ENCODE results near the gene TCP1. TPM values are rescaled to one million over a fixed set of nuclear protein-coding genes. Genes with fewer than 3 reads are reported as not detected.
"Not testable (repeated sequence)": the region's sequence is repeated elsewhere in the genome, so short reads cannot be mapped to it uniquely, and the experiment has no call there.

TCP1 gene
- total RNA-seq, 1 donor: 170 TPM

DNA sequence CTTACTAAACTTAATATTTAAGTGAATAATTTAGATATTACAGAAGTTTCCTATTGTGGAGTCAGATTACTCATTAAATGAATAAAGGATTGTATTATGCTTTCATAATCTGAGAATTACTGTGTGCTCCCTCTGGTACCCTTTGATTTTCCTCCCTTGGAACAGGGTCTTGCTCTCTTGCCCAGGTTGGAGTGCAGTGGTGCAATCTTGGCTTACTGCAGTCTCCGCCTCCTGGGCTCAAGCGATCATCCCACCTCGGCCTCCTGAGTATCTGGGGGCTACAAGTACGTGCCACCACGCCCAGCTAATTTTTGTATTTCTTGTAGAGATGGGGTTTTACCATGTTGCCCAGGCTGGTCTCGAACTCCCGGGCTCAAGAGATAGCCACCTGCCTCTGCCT, 52.5 kb downstream of the TCP1 start:
- Histone ChIP-seq H3K27ac (ENCODE audit: low read depth, low read length) (no peak overlapping the region), H3K36me3 (ENCODE audit: insufficient read depth, low read length) (peaks cover 29% of the 10 kb centered on the region), H3K79me2 (ENCODE audit: insufficient read depth, low read length) (peaks cover 98% of the 10 kb centered on the region), H2AFZ (ENCODE audit: low read length) (no peak overlapping the region), H3K9me3 (ENCODE audit: low read depth, low read length) (no peaks in the 10 kb centered on the region), H3K4me2 (ENCODE audit: insufficient read depth, low read length) (no peak overlapping the region), H3K4me3 (ENCODE audit: insufficient read depth, low read length) (no peak overlapping the region), H3K4me1 (ENCODE audit: insufficient read depth, low read length) (no peaks in the 10 kb centered on the region), H3K27me3 (ENCODE audit: insufficient read depth, low read length) (no peaks in the 10 kb centered on the region), H4K20me1 (ENCODE audit: insufficient read depth, low read length) (peaks cover 37% of the 10 kb centered on the region)
- DNase-seq (ENCODE audit: insufficient read length, low spot score, missing footprints): no peak
- TF ChIP-seq, protein P1, sequence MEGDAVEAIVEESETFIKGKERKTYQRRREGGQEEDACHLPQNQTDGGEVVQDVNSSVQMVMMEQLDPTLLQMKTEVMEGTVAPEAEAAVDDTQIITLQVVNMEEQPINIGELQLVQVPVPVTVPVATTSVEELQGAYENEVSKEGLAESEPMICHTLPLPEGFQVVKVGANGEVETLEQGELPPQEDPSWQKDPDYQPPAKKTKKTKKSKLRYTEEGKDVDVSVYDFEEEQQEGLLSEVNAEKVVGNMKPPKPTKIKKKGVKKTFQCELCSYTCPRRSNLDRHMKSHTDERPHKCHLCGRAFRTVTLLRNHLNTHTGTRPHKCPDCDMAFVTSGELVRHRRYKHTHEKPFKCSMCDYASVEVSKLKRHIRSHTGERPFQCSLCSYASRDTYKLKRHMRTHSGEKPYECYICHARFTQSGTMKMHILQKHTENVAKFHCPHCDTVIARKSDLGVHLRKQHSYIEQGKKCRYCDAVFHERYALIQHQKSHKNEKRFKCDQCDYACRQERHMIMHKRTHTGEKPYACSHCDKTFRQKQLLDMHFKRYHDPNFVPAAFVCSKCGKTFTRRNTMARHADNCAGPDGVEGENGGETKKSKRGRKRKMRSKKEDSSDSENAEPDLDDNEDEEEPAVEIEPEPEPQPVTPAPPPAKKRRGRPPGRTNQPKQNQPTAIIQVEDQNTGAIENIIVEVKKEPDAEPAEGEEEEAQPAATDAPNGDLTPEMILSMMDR (IDR thresholded peaks at IDR 0.05; ENCODE audit: extremely low read depth, low read depth, low read length): no peak

DNA sequence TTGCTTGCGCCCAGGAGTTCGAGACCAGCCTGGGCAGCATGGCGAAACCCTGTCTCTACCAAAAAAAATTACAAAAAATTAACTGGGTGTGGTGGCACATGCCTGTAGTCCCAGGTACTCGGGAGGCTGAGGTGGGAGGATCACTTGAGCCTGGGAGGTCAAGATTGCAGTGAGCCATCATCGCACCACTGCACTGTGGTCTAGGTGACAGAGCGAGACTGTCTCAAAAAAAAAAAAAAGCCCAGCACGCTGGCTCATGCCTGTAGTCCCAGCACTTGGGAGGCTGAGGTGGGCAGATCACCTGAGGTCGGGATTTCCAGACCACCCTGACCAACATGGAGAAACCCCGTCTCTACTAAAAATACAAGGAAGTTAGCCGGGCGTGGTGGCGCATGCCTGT, 56.0 kb downstream of the TCP1 start:
- H2AFZ ChIP-seq (ENCODE audit: low read length); H3K9me3 ChIP-seq (ENCODE audit: low read depth, low read length); H3K27me3 ChIP-seq (ENCODE audit: insufficient read depth, low read length); H3K4me2 ChIP-seq (ENCODE audit: insufficient read depth, low read length); DNase-seq (ENCODE audit: insufficient read length, low spot score, missing footprints); H3K27ac ChIP-seq (ENCODE audit: low read depth, low read length); H3K4me3 ChIP-seq (ENCODE audit: insufficient read depth, low read length): not testable (repeated sequence)
- H3K36me3 ChIP-seq (ENCODE audit: insufficient read depth, low read length): peaks cover 17% of the 10 kb centered on the region
- H3K4me1 ChIP-seq (ENCODE audit: insufficient read depth, low read length): peaks cover 16% of the 10 kb centered on the region
- H3K79me2 ChIP-seq (ENCODE audit: insufficient read depth, low read length): peaks cover 100% of the 10 kb centered on the region
- peaks cover 72% of the 10 kb centered on the region for H4K20me1 ChIP-seq (ENCODE audit: insufficient read depth, low read length)

DNA sequence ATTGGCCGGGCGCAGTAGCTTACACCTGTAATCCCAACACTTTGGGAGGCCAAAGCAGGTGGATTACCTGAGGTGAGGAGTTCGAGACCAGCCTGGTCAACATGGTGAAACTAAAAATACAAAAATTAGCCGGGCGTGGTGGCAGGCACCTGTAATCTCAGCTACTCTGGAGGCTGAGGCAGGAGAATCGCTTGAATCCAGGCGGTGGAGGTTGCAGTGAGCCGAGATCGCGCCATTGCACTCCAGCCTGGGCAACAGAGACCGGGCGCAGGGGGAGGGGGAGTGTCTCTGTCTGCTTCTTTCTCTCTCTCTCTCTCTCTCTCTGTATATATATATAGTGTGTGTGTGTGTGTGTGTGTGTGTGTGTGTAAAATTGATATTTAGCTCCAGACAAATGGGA, 56.9 kb downstream of the TCP1 start:
- H3K27me3 ChIP-seq (ENCODE audit: insufficient read depth, low read length); H2AFZ ChIP-seq (ENCODE audit: low read length); H3K9me3 ChIP-seq (ENCODE audit: low read depth, low read length); DNase-seq (ENCODE audit: insufficient read length, low spot score, missing footprints); H3K27ac ChIP-seq (ENCODE audit: low read depth, low read length); H3K4me3 ChIP-seq (ENCODE audit: insufficient read depth, low read length); H3K4me2 ChIP-seq (ENCODE audit: insufficient read depth, low read length): not testable (repeated sequence)
- peaks cover 100% of the 10 kb centered on the region for H3K79me2 ChIP-seq (ENCODE audit: insufficient read depth, low read length)
- H4K20me1 ChIP-seq (ENCODE audit: insufficient read depth, low read length): peaks cover 76% of the 10 kb centered on the region
- peaks cover 16% of the 10 kb centered on the region for H3K4me1 ChIP-seq (ENCODE audit: insufficient read depth, low read length)
- peaks cover 14% of the 10 kb centered on the region for H3K36me3 ChIP-seq (ENCODE audit: insufficient read depth, low read length)

DNA sequence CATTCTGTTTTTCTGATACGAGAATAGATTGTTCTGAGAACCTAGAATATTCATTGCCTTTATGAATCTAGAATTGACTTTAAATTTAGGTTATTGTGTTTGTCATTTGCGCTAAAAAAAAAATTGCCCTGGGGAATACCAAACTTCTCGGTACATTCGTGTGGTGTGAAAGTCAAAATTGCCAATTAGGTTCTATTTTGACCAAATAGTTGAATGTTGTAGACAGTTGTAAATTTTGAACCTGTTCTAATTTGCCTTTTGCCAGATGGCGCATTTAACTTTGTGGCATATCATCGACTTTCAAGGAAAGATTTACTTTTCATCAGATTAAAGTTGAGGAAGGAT, 59.1 kb downstream of the TCP1 start:
- DNase-seq (ENCODE audit: insufficient read length, low spot score, missing footprints): no peak
- H3K27ac ChIP-seq (ENCODE audit: low read depth, low read length): peak overlapping the region; percentile 25
- H2AFZ ChIP-seq (ENCODE audit: low read length): no peak overlapping the region
- H3K4me1 ChIP-seq (ENCODE audit: insufficient read depth, low read length): peaks cover 22% of the 10 kb centered on the region
- H3K9me3 ChIP-seq (ENCODE audit: low read depth, low read length): no peaks in the 10 kb centered on the region
- peaks cover 64% of the 10 kb centered on the region for H4K20me1 ChIP-seq (ENCODE audit: insufficient read depth, low read length)
- no peaks in the 10 kb centered on the region for H3K27me3 ChIP-seq (ENCODE audit: insufficient read depth, low read length)
- TF ChIP-seq, protein P1 (IDR thresholded peaks at IDR 0.05; ENCODE audit: extremely low read depth, low read depth, low read length): no peak
- H3K36me3 ChIP-seq (ENCODE audit: insufficient read depth, low read length): peaks cover 6% of the 10 kb centered on the region
- peak overlapping the region; percentile 97 for H3K4me2 ChIP-seq (ENCODE audit: insufficient read depth, low read length)
- H3K4me3 ChIP-seq (ENCODE audit: insufficient read depth, low read length): no peak overlapping the region
- H3K79me2 ChIP-seq (ENCODE audit: insufficient read depth, low read length): peaks cover 96% of the 10 kb centered on the region

DNA sequence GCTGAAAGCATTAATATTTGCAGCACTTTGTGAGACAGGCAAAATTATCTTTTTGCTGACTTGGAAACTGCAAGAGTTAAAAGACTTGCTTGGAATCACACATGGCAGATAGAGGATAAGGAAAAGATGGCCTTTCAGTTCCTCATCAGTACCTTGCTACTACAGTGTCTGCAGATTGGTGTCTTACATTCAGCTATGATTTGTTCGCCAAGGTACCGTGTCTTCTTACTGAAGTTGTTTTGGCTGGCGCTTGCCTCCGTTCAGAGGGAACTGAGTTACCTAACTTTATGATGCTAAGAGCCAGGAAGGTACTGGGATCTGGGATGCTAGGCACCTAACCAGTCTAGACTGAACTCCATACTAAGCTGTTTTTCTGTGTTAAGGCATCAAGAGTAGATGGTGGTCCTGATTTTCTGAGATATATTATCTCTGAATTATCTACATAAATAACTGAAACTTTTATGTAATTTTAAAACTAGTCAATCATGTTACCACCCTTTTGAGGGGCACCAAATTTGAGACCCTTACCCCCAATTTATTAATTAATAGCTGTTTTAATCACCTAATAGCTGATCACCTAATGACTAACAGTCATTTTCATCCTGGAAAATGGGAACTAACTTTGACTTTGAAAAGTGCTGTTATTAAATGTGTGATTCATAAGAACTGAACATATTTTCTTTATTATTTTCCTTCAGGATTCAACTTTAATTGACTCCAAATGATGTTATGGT, 59.6 kb downstream of the TCP1 start:
- Histone ChIP-seq H3K4me1 (ENCODE audit: insufficient read depth, low read length) (peaks cover 25% of the 10 kb centered on the region), H3K27me3 (ENCODE audit: insufficient read depth, low read length) (no peaks in the 10 kb centered on the region), H3K4me3 (ENCODE audit: insufficient read depth, low read length) (peak overlapping the region; percentile 84), H4K20me1 (ENCODE audit: insufficient read depth, low read length) (peaks cover 59% of the 10 kb centered on the region), H3K79me2 (ENCODE audit: insufficient read depth, low read length) (peaks cover 96% of the 10 kb centered on the region), H2AFZ (ENCODE audit: low read length) (no peak overlapping the region), H3K9me3 (ENCODE audit: low read depth, low read length) (no peaks in the 10 kb centered on the region), H3K4me2 (ENCODE audit: insufficient read depth, low read length) (peak overlapping the region; percentile 97), H3K27ac (ENCODE audit: low read depth, low read length) (peak overlapping the region; percentile 10), H3K36me3 (ENCODE audit: insufficient read depth, low read length) (peaks cover 6% of the 10 kb centered on the region)
- DNase-seq (ENCODE audit: insufficient read length, low spot score, missing footprints): peak; percentile 48
- TF ChIP-seq, protein P1 (IDR thresholded peaks at IDR 0.05; ENCODE audit: extremely low read depth, low read depth, low read length): no peak
